T-helper 9 cell (primary cell): ENCODE results near the gene COASY.
"Not testable (repeated sequence)": the region's sequence is repeated elsewhere in the genome, so short reads cannot be mapped to it uniquely, and the experiment has no call there.

Experiments used
- DNase-seq: peaks from one replicate; pipeline ENCODE4 v3.0.0-alpha.2; 2020

COASY gene

DNA sequence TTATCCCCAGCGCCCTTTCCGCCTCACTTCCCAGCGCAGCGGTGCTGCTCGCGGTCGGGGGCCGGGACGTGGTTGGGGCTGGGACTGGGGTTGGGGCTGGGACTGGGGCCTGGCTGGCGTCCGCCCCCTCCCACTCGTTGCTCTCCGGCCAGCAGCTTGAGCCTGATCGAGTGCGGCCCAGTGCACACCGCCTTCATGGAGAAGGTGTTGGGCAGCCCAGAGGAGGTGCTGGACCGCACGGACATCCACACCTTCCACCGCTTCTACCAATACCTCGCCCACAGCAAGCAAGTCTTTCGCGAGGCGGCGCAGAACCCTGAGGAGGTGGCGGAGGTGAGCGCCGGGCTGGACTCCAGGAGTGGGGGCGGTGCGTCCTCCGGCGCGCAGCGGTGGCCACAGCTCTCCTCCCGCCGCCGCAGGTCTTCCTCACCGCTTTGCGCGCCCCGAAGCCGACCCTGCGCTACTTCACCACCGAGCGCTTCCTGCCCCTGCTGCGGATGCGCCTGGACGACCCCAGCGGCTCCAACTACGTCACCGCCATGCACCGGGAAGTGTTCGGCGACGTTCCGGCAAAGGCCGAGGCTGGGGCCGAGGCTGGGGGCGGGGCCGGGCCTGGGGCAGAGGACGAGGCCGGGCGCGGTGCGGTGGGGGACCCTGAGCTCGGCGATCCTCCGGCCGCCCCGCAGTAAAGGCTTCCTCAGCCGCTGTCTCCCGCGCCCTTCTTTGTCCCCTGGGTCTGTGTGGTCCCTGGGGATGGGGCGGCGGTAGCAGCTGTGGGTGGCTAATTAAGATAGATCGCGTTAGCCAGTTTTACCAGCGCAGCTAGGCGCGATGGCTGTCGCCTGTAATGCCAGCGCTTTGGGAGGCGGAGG lies 7.5 kb upstream of the COASY start:
- DNase-seq: peak; percentile 59

DNA sequence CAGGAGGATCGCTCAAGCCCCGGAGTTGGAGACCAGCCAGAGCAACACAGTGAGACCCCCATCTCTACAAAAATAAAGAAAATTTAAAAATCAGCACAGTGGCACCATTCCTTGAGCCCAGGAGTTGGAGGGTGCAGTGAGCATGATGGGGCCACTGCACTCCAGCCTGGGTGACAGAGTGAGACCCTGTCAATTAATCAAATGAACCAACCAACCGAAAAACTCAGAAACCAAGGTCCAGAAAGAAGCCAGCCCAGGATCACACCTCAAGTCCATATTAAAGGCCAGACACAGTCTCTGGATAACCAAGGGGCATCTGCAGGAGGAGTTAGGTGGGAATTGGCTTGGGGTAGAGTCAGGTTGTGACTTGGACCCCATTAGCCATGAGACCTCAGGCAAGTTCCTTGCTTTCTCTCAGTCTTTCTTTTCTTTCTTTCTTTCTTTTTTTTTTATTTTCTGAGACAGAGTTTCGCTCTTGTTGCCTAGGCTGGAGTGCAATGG lies 6.8 kb upstream of the COASY start:
- DNase-seq: no peak

DNA sequence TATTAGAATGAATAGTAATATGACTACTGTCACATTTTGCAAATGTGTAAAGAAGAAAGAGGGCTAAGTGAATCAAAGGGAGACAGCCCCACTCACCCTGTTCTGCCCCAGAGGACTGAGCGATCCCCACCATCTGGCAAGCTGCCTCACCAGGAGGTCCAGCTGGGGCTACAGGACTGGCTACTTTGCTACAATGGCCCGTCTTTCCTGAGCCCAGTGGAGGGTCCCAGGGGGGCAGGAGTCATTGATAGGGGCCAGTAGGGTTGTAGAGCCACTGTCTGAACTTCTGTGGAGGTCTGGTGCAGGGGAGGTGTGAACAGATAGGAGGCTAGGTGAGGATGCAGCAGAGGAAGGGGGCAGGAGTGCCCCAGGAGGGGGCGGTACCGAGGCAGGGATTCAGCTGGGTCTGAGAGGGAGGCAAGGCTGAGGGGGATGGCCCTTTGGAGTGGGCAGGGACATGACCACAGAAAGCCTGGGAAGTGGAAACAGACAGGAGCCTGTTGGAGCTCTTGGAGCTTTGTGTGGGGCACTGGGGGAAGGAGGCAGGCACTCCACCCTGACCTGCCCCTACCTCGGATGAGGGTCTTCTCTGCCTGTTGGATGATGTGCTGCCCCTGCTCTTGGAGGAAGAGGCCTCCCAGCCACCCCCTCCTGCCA lies 5.9 kb upstream of the COASY start:
- DNase-seq: not testable (repeated sequence)

DNA sequence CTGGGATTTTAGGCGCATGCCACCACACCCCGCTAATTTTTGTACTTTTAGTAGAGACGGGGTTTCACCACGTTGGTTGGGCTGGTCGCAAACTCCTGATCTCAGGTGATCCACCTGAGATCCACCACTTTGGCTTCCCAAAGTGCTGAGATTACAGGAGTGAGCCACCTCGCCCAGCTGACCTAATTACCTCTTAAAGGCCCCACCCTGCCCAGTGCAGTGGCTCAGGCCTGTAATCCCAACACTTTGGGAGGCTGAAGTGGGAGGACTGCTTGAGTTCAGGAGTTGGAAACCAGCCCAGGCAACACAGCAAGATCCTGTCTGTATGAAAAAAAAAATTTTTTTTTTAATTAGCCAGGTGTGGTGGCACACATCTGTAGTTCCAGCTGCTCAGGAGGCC lies 2.9 kb upstream of the COASY start:
- no peak for DNase-seq

DNA sequence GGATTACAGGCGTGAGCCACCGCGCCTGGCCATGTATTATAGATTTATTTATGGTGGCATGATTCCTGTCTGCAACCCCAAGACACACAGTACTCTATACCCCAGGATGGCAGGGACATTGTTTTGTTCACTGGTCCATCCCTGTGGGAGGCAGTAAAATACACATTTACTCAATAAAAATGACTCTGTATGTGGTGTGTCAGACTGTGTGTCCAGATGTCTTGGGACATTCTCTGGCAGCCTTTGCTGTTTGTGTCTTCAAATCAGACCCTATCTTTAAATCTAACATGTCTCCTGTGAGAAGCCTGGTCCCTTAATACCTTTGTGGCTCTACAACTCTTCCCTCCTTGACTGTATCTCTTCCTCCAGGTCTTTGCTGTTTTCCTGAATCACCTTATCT lies 1.7 kb upstream of the COASY start:
- DNase-seq: no peak

DNA sequence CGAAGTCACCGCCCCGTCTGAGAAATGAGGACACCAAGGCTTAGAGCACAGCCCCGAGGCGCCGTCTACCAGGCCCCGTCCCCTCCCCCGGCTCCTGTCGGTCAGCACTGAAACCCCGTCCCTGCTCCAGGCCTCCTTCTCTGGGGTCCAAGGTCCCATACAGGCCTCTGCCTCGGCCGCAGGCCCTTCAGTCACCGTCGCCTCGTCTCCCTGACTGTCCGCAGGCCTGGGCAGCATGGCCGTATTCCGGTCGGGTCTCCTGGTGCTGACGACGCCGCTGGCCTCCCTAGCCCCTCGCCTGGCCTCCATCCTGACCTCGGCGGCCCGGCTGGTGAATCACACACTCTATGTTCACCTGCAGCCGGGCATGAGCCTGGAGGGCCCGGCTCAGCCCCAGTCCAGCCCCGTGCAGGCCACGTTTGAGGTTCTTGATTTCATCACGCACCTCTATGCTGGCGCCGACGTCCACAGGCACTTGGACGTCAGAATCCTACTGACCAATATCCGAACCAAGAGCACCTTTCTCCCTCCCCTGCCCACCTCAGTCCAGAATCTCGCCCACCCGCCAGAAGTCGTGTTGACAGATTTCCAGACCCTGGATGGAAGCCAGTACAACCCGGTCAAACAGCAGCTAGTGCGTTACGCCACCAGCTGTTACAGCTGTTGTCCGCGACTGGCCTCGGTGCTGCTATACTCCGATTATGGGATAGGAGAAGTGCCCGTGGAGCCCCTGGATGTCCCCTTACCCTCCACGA lies 617 bp downstream of the COASY start:
- no peak for DNase-seq

DNA sequence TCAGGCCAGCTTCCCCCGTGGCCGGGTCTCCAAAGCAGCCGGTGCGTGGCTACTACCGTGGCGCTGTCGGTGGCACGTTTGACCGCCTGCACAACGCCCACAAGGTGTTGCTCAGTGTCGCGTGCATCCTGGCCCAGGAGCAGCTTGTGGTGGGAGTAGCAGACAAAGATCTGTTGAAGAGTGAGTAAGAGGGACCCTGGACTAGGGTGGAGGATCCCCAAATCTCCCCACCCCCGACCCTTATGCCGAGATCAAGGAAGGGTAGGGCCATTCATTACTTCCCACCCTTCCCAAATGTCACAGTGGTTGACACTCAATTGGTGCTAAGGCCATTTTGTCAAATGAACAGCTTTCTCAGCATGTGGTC lies 1.2 kb downstream of the COASY start:
- no peak for DNase-seq

DNA sequence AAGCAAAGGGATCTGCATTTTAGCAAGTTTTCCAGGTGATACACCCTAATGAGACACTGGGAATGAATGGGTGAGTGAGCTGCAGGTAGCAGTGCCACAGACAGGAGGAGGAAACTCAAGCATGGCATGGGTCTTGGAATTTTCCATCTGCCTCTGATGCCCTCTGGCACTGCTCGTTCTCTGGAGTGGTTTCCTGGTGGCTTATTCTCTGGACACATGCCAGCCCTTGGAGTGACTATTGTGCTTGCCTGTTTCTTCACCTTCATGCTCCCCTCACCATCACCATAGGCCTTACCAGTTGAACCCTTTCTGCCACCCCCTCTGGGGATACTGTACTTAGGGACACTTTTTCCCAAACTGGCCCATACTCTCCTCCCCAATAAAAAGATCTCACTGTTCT lies 1.6 kb downstream of the COASY start:
- no peak for DNase-seq

DNA sequence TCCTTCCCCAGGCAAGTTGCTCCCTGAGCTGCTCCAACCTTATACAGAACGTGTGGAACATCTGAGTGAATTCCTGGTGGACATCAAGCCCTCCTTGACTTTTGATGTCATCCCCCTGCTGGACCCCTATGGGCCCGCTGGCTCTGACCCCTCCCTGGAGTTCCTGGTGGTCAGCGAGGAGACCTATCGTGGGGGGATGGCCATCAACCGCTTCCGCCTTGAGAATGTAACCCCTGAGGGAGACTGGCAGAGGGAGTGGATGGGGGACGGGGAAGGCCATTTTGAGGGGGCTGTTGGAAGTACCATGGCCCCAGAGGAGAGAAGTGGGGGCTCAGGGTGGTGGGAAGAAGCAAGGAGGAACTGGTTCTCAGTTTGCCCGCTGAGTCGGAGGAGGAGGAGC lies 2.0 kb downstream of the COASY start:
- DNase-seq: no peak

DNA sequence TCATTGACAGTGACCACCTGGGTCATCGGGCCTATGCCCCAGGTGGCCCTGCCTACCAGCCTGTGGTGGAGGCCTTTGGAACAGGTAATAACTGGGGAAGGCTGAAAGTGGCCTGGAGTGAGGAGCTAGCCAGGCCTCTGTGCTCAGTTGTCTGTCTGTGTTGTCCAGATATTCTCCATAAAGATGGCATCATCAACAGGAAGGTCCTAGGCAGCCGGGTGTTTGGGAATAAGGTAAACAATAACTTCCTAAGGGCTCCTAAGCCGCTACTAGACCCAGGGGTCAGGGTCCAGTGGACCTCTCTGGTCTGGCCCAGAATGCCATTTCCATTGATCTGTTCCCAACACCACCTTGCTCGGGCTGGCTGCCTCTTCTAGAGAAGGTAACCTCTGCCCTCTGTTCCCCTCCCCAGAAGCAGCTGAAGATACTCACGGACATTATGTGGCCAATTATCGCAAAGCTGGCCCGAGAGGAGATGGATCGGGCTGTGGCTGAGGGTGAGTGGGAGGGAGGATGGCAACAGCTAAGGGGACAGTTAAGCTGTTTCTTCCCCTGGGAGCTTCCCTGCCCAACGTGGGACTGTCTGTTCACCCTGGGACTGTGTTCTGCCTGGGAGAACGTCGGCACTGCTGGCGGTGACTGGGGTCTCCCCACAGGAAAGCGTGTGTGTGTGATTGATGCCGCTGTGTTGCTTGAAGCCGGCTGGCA lies 3.0 kb downstream of the COASY start:
- DNase-seq: no peak

DNA sequence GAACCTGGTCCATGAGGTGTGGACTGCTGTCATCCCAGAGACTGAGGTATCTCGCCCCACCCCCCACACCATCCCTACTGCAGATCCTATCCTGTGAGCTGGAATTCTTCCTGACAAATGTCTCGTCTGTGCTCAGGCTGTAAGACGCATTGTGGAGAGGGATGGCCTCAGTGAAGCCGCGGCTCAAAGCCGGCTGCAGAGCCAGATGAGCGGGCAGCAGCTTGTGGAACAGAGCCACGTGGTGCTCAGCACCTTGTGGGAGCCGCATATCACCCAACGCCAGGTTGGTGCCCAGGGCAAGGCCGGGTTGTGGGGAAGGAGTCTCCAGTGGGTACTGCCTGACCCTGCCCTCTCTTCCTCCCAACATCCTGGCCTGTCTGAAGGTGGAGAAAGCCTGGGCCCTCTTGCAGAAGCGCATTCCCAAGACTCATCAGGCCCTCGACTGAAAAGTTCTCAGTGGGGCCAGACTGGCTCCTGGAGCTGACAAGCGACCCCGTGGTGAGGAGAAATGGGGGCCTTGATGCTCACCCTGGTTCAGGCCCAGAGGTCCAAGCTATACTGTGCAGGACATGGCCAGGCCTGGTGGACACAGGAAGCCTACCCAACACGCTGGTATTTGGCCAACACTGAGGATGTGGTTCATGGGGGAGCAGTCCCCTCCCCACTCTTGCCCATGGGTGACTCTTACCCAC lies 3.7 kb downstream of the COASY start:
- DNase-seq: no peak

DNA sequence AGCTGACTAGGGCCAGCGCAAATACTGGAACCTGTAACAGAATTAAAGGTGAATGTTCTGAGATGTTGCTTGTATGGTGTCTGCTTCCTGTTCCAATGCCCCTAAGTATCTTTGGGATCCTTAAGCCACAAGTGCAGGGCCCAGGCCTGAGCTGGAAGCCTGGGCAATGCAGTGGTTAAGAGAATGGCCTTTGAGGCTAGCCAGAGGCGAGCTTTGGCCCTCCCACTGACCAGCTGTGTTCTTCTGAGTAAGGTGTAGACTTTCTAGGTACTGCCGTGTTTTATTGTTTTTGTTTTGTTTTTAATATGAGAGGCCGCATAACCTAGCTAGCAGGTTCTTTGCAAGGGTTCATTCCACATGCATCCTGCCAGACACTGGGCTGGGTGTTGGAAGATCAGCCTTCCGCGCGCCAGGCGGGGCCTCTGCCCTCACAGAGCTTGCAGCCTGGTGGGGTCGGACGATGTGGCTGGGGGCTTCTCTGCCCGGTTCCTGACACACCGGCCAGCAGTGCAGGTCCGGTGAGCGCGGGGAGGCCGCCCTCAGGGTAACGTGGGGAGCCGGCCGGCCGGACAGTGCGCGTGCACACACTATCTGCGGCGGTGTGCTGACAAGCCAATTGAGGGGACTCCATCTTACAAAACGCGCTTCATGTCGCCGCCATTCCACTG lies 4.4 kb downstream of the COASY start:
- DNase-seq: no peak

DNA sequence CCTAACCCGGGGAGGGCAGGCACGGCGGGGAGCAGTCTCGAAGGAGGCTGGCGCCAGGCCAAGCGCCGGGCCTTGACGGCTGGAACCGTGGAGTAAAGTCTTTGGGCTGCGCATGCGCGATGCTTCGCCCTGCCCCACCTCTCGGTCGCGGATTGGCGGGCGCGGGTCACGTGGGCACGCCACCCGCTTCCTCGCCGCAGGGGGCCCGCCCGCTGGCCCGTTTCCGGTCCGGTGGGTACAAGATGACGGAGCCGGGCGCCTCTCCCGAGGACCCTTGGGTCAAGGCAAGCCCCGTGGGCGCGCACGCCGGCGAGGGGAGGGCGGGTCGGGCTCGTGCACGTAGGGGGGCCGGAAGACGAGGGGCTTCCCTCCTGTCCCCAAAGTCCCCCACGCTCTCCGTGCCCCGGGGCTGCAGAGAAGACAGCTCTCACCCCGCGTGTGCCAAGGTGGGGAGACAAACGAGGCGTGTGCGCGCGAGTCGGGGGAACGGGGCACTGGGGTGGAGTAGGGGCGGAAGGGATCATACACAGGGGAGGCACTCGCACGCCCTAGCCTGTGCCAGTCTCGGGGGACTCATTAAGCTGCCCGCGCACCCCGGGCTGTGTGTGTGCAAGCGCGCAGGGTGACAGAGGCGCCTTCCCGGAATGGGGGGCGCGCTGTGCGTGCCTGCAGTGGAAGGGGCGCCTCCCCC lies 5.1 kb downstream of the COASY start, which contains the start of gene MLX:
Gene MLX (plus strand): TSS at position 218 of the 691 bp plus-strand sequence. CDS start 25 bp downstream, at position 243.
- peak; percentile 90 for DNase-seq

DNA sequence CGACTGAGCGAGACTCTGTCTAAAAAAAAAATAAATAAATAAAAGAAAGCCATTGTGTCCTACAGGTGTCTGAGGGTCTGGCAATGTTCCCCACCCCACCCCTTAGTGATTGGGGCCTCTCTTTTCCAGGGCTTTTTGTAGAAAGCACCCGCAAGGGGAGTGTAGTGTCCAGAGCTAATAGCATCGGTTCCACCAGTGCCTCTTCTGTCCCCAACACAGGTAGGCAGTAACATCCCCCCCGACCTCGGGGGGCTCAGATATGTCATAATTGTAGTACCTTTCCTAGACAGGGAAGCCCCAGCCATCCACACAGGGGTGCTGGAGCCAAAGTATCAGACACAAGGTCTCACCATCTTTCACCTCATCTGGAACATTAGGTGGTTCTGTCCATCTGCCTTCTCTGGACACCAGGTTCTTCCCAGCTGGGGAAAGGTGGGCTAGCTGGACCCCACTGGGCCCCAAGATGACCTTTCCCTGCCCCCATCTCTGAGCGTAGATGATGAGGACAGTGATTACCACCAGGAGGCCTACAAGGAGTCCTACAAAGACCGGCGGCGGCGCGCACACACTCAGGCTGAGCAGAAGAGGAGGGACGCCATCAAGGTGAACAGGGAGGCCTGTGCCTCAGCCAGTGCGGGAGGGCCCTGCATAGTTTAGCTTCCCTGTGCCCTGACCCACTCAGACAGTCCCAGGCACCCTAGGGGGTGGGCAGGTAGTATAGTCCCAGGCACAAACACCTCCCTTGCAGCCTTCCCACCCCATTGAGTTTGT lies 6.6 kb downstream of the COASY start:
- DNase-seq: no peak

DNA sequence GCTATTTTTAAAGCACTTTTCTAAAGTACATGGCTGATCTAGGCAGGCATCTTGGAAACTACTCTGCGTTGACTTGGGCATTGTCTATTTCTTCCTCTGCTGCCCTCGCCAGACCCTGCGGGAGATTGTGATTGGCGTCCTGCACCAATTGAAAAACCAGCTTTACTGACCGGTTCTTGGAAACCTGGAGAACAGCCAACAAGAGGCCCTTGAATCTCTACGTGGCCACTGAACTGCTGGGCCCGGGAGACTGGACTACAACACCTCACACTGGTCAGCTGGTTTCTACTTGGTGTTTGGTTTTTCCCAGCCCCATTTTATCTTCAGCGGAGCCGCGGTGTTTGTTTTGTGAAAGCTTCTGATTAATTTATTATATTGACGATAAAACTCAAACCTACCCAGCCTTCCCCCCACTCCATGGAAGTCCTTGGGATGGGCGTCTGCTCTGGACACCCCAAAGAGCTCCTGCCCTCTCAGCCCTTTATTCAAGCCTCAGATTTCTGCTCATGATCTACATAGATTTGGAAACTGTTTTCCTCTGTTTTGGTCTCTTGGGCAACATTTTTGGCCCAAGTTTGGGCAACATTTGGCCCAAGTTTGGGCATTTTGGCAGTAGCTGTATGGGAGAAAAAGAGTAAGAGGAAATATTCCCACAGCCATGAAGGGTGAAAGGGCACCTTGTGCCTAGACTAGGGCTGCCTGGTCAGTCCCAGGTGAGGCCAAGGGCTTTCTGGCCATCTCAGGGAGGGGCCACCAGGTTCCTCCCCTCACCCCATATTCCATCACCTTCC lies 9.7 kb downstream of the COASY start:
- DNase-seq: no peak

DNA sequence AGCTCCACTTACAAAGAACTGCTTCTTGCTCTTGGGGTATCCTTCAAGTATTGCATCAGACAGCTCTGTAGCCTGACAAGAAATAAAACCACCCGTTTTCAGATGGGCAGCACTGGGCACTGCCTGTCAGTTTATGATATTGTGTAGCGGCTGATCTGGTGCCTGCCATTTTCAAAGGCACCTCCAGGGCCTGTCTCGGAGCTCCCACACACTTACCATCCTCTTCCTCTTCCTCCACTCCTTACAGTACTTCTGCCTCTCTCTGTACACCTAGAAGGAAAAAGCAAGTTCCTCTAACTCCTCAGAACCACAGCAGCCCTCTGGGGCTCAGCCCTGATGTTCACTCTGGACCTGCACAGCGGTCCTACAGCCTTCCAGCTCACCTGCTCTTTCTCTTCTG lies 11.1 kb downstream of the COASY start:
- DNase-seq: no peak

DNA sequence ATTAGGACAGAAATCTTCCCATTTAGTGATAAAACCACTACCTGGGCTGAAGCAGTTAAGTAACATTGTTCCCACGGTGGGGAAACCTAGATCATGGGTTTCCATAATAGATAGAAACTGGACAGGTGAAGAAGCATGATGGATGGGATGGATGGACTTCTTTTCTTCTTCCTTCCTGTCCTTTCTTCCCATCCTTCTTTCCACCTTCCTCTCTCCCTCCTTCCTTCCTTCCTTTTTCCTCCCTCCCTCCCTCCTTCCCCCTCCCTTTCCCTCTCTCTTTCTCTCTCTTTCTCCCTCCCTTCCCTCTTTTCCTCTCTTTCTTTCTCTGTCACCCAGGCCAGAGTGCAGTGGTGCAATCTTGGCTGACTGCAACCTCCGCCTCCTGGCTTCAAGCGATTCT lies 12.5 kb downstream of the COASY start:
- DNase-seq: no peak

DNA sequence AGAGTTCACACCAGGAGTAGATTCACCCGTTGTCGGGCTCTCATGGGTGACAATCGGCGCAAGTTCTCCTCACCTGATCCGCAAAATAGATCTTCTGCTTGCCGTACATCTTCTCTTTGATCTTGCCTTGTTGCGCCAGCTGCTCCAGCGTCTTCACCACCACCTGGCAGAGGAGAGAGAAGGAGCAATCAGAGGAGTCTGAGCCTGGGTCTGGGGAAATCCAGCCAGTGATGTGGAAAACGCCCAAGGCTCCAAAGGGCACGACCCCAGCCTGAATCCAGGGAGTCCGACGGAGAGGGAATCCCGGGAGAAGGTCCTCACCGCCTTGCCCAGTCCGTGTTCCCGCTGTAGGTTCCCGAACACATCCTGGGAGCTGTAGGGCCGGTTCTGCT lies 15.2 kb downstream of the COASY start:
- DNase-seq: no peak
